Osteoblast (primary cell): Measurements from ENCODE around the gene SHISA7. TPM values are rescaled to one million over a fixed set of nuclear protein-coding genes. Genes with fewer than 3 reads are reported as not detected.

ENCODE experiments used
- DNase-seq: peaks from one replicate; pipeline ENCODE4 v3.0.0; 2011; ENCODE audit warnings: low spot score, mixed read lengths; ENCODE audit not compliant: insufficient read length; ENCODE audit errors: missing footprints
- H2AFZ ChIP-seq: 2 replicates; pipeline ENCODE4 v1.6.0; 2011; ENCODE audit warnings: mild to moderate bottlenecking, low read length
- H3K27ac ChIP-seq: 2 replicates; pipeline ENCODE4 v1.5.1; 2011; ENCODE audit warnings: mild to moderate bottlenecking, low read depth, low read length, moderate library complexity
- H3K27me3 ChIP-seq: 2 replicates; pipeline ENCODE4 v1.6.0; 2012; ENCODE audit warnings: mild to moderate bottlenecking, control low read depth, inconsistent platforms, low read length, moderate library complexity; ENCODE audit not compliant: insufficient read depth
- H3K36me3 ChIP-seq: 2 replicates; pipeline ENCODE4 v1.5.1; 2011; ENCODE audit warnings: mild to moderate bottlenecking, low read length, control low read depth, moderate library complexity; ENCODE audit not compliant: insufficient read depth
- H3K4me1 ChIP-seq: 2 replicates; pipeline ENCODE4 v1.5.1; 2011; ENCODE audit warnings: mild to moderate bottlenecking, low read length, control low read depth, moderate library complexity; ENCODE audit not compliant: insufficient read depth
- H3K4me2 ChIP-seq: 2 replicates; pipeline ENCODE4 v1.6.0; 2011; ENCODE audit warnings: mild to moderate bottlenecking, low read length; ENCODE audit not compliant: insufficient read depth
- H3K4me3 ChIP-seq: fragments of 200-600 bp; sonication (generic); 3 replicates; pipeline ENCODE4 v1.5.1; 2012; ENCODE audit warnings: mild to moderate bottlenecking, low read length, inconsistent platforms; ENCODE audit not compliant: insufficient read depth
- H3K79me2 ChIP-seq: 2 replicates; pipeline ENCODE4 v1.6.0; 2012; ENCODE audit warnings: mild to moderate bottlenecking, low read length, control low read depth, inconsistent platforms; ENCODE audit not compliant: insufficient read depth
- H3K9me3 ChIP-seq: 2 replicates; pipeline ENCODE4 v1.5.1; 2011; ENCODE audit warnings: low read depth, low read length, control low read depth
- H4K20me1 ChIP-seq: 2 replicates; pipeline ENCODE4 v1.6.0; 2012; ENCODE audit warnings: mild to moderate bottlenecking, low read length, control low read depth; ENCODE audit not compliant: insufficient read depth
- total RNA-seq: library from RNA; depleted of rRNA; stranded (reverse); fragments of >200 nt; gene quantifications from 2 replicates; pipeline ENCODE4 v1.2.3, GENCODE V29; 2012
- TF ChIP-seq, protein P1 (sequence below): IDR thresholded peaks from 2 replicates; pipeline ENCODE4 v1.5.1; 2011; ENCODE audit warnings: mild to moderate bottlenecking, low read depth, low read length, moderate library complexity; ENCODE audit errors: extremely low read depth

The SHISA7 gene
- total RNA-seq, 1 donor: not detected

DNA sequence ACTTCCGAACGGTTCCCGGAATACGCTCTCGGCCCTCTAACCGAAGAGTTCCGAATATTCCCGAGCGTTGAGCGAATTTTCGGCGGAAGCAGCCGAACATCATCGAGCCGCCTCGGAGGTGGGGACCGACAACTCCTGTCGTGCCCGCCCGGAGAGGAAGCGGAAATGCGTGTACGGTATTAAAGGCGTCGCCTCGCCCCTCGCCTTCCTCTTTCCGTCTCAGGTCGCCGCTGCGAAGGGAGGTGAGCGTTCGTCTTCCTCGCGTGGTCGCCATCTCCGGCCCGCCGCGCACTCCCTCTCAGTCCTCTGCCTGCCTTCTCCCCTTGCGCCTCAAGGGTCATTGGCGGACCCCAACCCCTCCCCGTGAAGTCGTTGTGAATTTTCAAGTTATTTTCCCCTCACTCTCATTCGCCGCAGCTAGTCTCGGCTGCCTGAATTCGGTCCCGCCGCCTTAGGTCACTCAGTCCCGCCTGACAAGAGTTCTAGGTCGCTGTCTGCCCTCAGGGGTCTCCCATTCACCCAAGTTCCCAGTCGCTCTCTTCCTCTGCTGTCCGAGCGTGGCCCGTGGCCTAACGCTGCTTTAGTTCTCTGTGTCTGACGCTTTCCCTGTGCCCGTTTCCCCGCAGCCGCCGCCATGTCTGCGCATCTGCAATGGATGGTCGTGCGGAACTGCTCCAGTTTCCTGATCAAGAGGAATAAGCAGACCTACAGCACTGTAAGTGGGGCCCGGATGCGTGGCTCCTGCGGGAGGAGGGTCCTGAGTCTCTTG lies 57.2 kb downstream of the SHISA7 start, which contains the start of gene RPL28:
RPL28 (plus strand) TSS at position 209 of the 769 bp plus-strand sequence; CDS start at position 635, 426 bp downstream.
- H3K79me2 ChIP-seq: peaks cover 52% of the 10 kb centered on the region
- DNase-seq: peak; percentile 100
- TF ChIP-seq, protein P1, sequence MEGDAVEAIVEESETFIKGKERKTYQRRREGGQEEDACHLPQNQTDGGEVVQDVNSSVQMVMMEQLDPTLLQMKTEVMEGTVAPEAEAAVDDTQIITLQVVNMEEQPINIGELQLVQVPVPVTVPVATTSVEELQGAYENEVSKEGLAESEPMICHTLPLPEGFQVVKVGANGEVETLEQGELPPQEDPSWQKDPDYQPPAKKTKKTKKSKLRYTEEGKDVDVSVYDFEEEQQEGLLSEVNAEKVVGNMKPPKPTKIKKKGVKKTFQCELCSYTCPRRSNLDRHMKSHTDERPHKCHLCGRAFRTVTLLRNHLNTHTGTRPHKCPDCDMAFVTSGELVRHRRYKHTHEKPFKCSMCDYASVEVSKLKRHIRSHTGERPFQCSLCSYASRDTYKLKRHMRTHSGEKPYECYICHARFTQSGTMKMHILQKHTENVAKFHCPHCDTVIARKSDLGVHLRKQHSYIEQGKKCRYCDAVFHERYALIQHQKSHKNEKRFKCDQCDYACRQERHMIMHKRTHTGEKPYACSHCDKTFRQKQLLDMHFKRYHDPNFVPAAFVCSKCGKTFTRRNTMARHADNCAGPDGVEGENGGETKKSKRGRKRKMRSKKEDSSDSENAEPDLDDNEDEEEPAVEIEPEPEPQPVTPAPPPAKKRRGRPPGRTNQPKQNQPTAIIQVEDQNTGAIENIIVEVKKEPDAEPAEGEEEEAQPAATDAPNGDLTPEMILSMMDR: no peak
- peaks cover 43% of the 10 kb centered on the region for H3K36me3 ChIP-seq
- H3K4me1 ChIP-seq: peaks cover 35% of the 10 kb centered on the region
- peak within 1 kb of the TSS; percentile 95 for H3K4me3 ChIP-seq
- H3K4me2 ChIP-seq: peak within 1 kb of the TSS; percentile 97
- H2AFZ ChIP-seq: peak within 1 kb of the TSS; percentile 92
- H3K27me3 ChIP-seq: no peaks in the 10 kb centered on the region
- H4K20me1 ChIP-seq: peaks cover 51% of the 10 kb centered on the region
- H3K27ac ChIP-seq: peak within 1 kb of the TSS; percentile 88
- no peaks in the 10 kb centered on the region for H3K9me3 ChIP-seq

DNA sequence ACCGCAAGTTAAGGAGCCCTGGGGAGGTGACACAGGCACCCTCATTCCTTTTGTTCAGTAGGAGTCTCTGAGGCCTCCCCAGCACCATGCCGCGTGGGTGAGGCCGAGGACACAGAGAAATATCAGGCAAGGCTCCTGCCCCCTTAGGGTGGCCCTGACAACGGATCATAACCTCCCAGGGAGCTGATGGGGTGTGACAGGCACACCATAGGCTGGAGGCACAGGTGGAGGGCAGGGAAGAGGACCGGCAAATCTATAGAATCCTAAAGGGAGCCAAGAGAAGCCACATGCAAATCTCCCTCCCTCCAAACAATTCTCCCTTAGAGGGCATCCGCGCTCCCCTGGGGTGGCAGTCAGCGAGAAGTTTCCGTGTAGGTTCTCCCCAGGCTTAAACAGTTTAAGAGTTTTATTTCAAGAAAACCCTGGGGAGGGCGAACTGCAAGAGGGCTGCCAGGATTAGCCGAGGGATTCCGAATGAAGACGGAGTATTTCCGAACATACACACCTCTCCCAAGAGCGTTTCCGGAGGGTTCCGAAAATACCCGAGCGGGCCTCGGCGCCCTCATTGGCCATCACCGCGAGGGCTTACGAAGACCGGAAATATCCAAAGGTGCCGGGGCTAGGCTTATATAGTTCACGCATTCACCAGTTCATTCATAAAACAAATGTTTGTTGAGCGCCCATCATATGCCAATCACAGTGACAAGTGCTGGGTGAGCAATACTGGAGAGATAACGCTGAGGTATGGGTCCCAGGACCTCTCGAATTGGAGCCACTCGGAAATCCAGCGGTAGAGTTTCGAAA lies 58.0 kb downstream of the SHISA7 start:
- Histone ChIP-seq H3K27me3 (no peaks in the 10 kb centered on the region), H3K4me1 (peaks cover 35% of the 10 kb centered on the region), H3K27ac (peak overlapping the region; percentile 88), H3K4me3 (peak overlapping the region; percentile 95), H3K9me3 (no peaks in the 10 kb centered on the region), H3K36me3 (peaks cover 35% of the 10 kb centered on the region), H2AFZ (peak overlapping the region; percentile 92), H3K4me2 (peak overlapping the region; percentile 97), H3K79me2 (peaks cover 44% of the 10 kb centered on the region), H4K20me1 (peaks cover 43% of the 10 kb centered on the region)
- TF ChIP-seq, protein P1: no peak
- peak; percentile 100 for DNase-seq

DNA sequence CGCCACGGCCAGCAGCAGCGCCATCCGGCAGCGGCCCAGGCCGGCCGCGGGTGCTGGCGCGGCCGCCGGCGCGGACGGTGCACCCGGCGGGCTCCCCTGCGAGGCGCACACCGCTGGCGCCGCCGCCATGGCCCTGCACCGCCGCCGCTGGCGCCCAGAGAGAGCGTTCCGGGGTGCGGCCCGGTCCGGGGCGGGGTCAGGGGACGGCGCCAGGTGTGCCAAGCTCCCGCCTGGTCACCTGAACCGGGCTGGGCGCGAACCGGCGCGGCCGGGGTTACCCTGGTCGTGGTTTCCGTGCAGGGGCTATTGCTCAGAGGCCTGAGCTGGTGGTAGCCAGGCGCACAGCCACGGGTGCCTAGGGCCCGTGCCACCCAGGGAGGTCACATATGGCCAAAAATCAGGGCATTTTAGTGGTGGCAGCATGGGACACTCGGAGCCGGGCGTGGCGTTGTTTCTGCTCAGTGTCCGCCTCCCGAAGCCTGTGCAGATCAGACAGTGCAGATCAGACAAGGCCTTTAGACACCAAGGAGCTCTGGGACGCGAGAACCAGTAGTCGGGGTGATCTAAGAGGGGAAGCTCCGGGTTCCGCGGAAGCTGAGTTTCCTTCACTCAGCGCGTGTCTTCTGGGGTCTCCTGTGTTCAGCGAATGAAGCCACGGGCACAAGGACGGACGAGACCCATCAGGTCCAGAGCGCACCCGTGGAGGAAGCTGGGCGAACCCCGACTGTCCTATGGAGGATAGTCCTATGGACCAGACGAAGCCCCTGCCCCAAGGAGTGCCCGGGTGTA lies 58.8 kb downstream of the SHISA7 start, which contains the start of gene TMEM238:
TMEM238 (minus strand) TSS at position 162 of the 789 bp plus-strand sequence; CDS start at position 129, 33 bp downstream.
- Histone ChIP-seq H4K20me1 (peaks cover 35% of the 10 kb centered on the region), H3K79me2 (peaks cover 36% of the 10 kb centered on the region)

More for the DNA sequence above, 58.8 kb downstream of the SHISA7 start, which contains the start of gene TMEM238:
- Histone ChIP-seq H3K9me3 (no peaks in the 10 kb centered on the region), H3K27me3 (no peaks in the 10 kb centered on the region), H3K36me3 (peaks cover 27% of the 10 kb centered on the region), H3K27ac (peak within 1 kb of the TSS; percentile 88), H2AFZ (peak within 1 kb of the TSS; percentile 78), H3K4me1 (peaks cover 35% of the 10 kb centered on the region), H3K4me2 (peak within 1 kb of the TSS; percentile 97), H3K4me3 (peak within 1 kb of the TSS; percentile 95)
- TF ChIP-seq, protein P1: no peak
- peak; percentile 68 for DNase-seq
